Psoas muscle (tissue), 8 donors: ENCODE results near the gene CYP17A1. TPM values are rescaled to one million over a fixed set of nuclear protein-coding genes. Genes with fewer than 3 reads are reported as not detected.

ENCODE experiments used
- ATAC-seq, 4 donors: fragments of 200-7000 bp; cut with Tn5 transposase; one replicate each; pipeline ENCODE4 v1.9.1; 2020; ENCODE audit warnings: moderate library complexity in 3 of 4, mild to moderate bottlenecking in 2 of 4
- DNase-seq, 2 donors: peaks; one replicate each; pipeline ENCODE4 v3.0.0-alpha.2; 2020
- H3K27ac ChIP-seq: fragments of 200-600 bp; one replicate; pipeline ENCODE4 v1.8.0; 2022
- H3K27me3 ChIP-seq, 3 donors: fragments of 200-600 bp in 1 of 3; one replicate each; pipeline versions ENCODE4 v1.6.1 to v1.8.0; 2013 to 2022; ENCODE audit warnings: low read length in 2 of 3, mild to moderate bottlenecking in 2 of 3, moderate library complexity in 1 of 3; ENCODE audit not compliant: insufficient read depth in 3 of 3
- H3K36me3 ChIP-seq, 2 donors: fragments of 200-600 bp in 1 of 2; one replicate each; pipeline versions ENCODE4 v1.6.1 to v1.8.0; 2013 to 2022; ENCODE audit warnings: low read depth in 1 of 2, mild to moderate bottlenecking in 1 of 2, moderate library complexity in 1 of 2; ENCODE audit not compliant: insufficient read depth in 1 of 2
- H3K4me1 ChIP-seq: fragments of 200-600 bp; one replicate; pipeline ENCODE4 v1.8.0; 2022
- H3K4me3 ChIP-seq: fragments of 200-600 bp; one replicate; pipeline ENCODE4 v1.8.0; 2022; ENCODE audit warnings: mild to moderate bottlenecking
- H3K9me3 ChIP-seq: fragments of 200-600 bp; one replicate; pipeline ENCODE4 v1.8.0; 2022
- CTCF ChIP-seq: fragments of 200-600 bp; IDR thresholded peaks from one replicate; pipeline ENCODE4 v1.8.0; 2022; ENCODE audit warnings: antibody characterized with exemption
- WGBS, 3 donors: extraction: QIAGEN DNeasy Blood & Tissue Kit; methylation state at CpG; one replicate each; pipeline versions ENCODE4 v1.1.6 to v1.1.7; 2013; 5-methylcytosine and 5-hydroxymethylcytosine counted together
- intact Hi-C, 2 donors: fragments of 100-400 bp; cut with DNase I; formaldehyde crosslinking; loops; one replicate each; pipeline versions ENCODE4 v1.11.0 to v1.14.2; 2022
- polyA plus RNA-seq, 3 donors: library from polyadenylated mRNA; stranded (reverse); fragments of 200-250 nt; gene quantifications; one replicate each; pipeline ENCODE4 v1.2.3, GENCODE V29; 2013
- total RNA-seq, 4 donors: library from RNA; stranded (reverse); fragmentation: NEBNext Ultra II Directional in 2 of 4; extraction: Animal tissue kit (Norgen Biotek cat#: 25700) in 2 of 4; gene quantifications; one replicate each; pipeline versions ENCODE4 v1.2.1 to v1.2.4, GENCODE V29; 2021 to 2023
- donor health status: healthy with polysubstance abuse.
- donor health status: DM: no; HTN: no; CAD: no; lungs with moderate emphysema.
- donor health status: Bipolar disorder and iron deficiency.
- donor health status: healthy.
- donor health status: DM: yes; HTN: yes; CAD: no.
- donor health status: DM: no; HTN: no; CAD: no.
- donor health status: DM: no; HTN: no; CAD: no.
- donor health status: DM: yes; HTN: yes; CAD: no.

The CYP17A1 gene
- total and polyA plus RNA-seq, 7 donors, result 0.03 to 21.1 (median 0.21) TPM; not detected in 1

- TF ChIP-seq CTCF, result no peak
- H3K27ac ChIP-seq, result peak overlapping the region; percentile 98
- ATAC-seq (no peak), DNase-seq (no peak)
- 29 to 43% (median 41%) methylated on average over 7 to 8 of the region's 8 CpGs for WGBS, 3 donors
- intact Hi-C loops, result no loop called here
- H3K9me3 ChIP-seq, result no peaks in the 10 kb centered on the region
- H3K27me3 ChIP-seq, result no peaks in the 10 kb centered on the region
- H3K36me3 ChIP-seq, result no peaks in the 10 kb centered on the region
- H3K4me3 ChIP-seq, result peak overlapping the region; percentile 81
- peaks cover 80% of the 10 kb centered on the region for H3K4me1 ChIP-seq
Measured at GRCh38 chr10:102781090-102781920, 55.9 kb downstream of the CYP17A1 start.

Other genes starting within 250 kb of the CYP17A1 start
- 100 to 1,000 TPM in 3 of 4 donors, 10 to 100 TPM in 1; 97.2 to 166 (median 111) TPM for gene TRIM8, start 192.9 kb downstream of the CYP17A1 start, total RNA-seq
- gene TRIM8, start 192.9 kb downstream of the CYP17A1 start, polyA plus RNA-seq, result 10 to 100 TPM; 57.6 to 72.4 (median 72.3) TPM
- 1 to 10 TPM; 2.8 to 5.3 (median 3.3) TPM for gene ARL3, start 123.0 kb downstream of the CYP17A1 start, total RNA-seq
- 1 to 10 TPM; 3.4 to 6.5 (median 4.9) TPM for gene ARL3, start 123.0 kb downstream of the CYP17A1 start, polyA plus RNA-seq
- 1 to 10 TPM; 1.2 to 3.2 (median 2.0) TPM for gene SFXN2, start 122.8 kb downstream of the CYP17A1 start, total RNA-seq
- gene SFXN2, start 122.8 kb downstream of the CYP17A1 start, polyA plus RNA-seq, result 1 to 10 TPM in 2 of 3 donors, under 1 TPM in 1; 0.45 to 1.7 (median 1.5) TPM
- gene WBP1L, start 93.5 kb downstream of the CYP17A1 start, total RNA-seq, result 10 to 100 TPM; 47.2 to 77.2 (median 54.5) TPM
- gene WBP1L, start 93.5 kb downstream of the CYP17A1 start, polyA plus RNA-seq, result 10 to 100 TPM; 26.4 to 56.4 (median 54.1) TPM
- 10 to 100 TPM; 13.3 to 23.9 (median 19.0) TPM for gene BORCS7, start 16.8 kb upstream of the CYP17A1 start, total RNA-seq
- gene BORCS7, start 16.8 kb upstream of the CYP17A1 start, polyA plus RNA-seq, result 10 to 100 TPM; 15.3 to 31.9 (median 31.0) TPM
- gene AS3MT, start 32.1 kb upstream of the CYP17A1 start, total RNA-seq, result 1 to 10 TPM; 1.8 to 3.0 (median 2.0) TPM
- gene AS3MT, start 32.1 kb upstream of the CYP17A1 start, polyA plus RNA-seq, result 1 to 10 TPM in 2 of 3 donors, under 1 TPM in 1; 0.96 to 4.9 (median 4.1) TPM
- 1 to 10 TPM in 3 of 4 donors, under 1 TPM in 1; 0.49 to 2.6 (median 1.6) TPM for gene CNNM2, start 80.9 kb upstream of the CYP17A1 start, total RNA-seq
- 1 to 10 TPM in 1 of 3 donors, under 1 TPM in 2; 0.53 to 1.3 (median 0.91) TPM for gene CNNM2, start 80.9 kb upstream of the CYP17A1 start, polyA plus RNA-seq